HG02623 (cell line): Measurements from ENCODE around the gene MUC7.
A peak's percentile ranks its signal among the peaks of the same experiment; 100 is the strongest.
"Not testable (repeated sequence)": the region's sequence is repeated elsewhere in the genome, so short reads cannot be mapped to it uniquely, and the experiment has no call there.

Experiments used
- ATAC-seq: cut with Tn5 transposase; IDR thresholded peaks from one replicate; pipeline ENCODE4 v1.9.1; 2021; ENCODE audit warnings: moderate library complexity; ENCODE audit not compliant: unreplicated experiment

Gene MUC7

DNA sequence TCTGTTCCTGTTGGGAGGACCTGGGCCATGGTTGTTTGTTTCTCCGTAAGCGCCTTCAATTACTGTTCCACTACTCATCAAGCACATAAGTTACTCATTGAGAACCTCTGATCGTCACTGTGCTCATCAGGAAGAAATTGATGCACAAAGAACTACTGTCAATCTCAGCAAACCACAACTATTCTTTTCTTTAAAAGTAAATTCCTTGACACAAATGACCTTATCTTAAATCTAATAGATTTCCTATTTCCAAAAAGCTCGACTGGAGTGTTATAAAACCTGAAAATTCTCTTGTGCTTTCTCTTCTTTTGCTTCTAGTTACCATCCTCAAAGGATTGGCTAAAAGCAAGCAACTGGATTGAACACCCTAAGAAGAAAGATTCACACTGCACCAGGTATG, at the start of gene MUC7:
TSS of gene MUC7 (plus strand) at position 301 of the 400 bp plus-strand sequence. CDS start 1,825 bp downstream, outside the sequence.
- no peak for ATAC-seq

DNA sequence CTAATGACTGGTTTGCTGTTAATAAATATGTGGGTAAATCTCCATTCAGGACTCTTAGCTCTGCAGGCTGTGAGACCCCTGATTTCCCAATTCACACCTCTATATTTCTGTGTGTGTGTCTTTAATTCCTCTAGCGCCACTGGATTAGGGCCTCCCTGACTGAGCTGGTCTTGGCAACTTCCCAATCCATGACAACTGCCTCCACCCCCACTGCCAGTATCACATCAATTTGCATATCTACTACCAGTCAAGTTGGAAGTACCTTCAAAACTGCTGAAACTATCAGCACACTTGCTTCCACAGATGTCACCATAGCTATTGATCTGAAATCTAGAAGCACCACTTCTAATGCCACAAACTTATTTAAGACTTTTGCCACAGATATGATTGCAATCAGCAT, 46.7 kb upstream of the MUC7 start:
- ATAC-seq: no peak

DNA sequence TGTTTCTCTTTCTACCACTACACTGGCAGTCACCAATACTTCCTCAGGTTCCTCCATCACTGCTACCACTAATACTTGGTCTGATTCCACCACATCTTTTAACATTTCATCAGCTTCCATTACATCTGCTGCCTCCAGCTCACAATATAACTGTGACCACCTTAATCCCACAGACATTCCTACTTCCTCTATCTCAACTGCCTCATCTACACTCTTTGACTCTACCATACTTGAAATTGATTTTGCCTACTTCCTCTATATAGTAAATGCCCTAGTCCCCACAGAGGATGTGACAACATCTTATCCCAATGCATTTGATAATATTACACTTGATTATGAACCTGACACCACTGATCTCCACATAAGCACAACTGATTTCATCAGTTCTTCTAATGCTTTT, 45.2 kb upstream of the MUC7 start:
- ATAC-seq: no peak

GRCh38 chr4:70437197-70437596, 34.8 kb upstream of the MUC7 start:
- no peak for ATAC-seq

GRCh38 chr4:70442474-70442873, 29.5 kb upstream of the MUC7 start:
- no peak for ATAC-seq

DNA sequence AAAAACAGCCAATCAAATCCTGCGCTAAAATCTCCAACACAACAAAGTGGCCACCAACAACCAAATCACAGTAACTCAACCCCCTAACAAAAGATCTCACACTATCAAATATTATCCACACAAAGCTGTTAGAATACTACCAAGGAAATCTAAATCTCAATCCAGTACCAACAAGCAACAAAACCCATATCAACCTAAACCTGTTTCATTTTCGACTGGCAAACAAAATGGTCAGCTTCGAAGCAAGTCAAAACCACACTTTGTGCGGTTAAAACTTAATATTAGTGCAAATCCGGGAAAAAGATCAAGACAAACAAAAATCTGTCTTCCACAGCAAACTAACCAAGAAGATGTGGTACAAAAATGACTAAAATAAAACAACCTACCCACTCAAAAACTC, 28.7 kb upstream of the MUC7 start:
- ATAC-seq: no peak

DNA sequence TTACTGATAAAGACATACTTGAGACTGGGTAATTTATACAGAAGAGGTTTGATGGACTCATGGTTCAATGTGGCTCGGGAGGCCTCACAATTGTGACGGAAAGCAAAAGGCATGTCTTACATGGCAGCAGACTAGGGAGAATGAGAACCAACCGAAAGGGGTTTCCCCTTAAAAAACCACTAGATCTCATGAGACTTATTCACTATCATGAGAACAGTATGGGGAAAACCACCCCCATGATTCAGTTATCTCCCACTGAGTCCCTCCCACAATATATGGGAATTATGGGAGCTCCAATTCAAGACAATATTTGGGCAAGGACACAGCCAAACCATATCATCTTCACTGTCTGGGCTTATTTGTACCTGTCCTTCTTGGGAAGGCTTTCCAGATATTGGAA, 22.8 kb upstream of the MUC7 start:
- ATAC-seq: peak; percentile 41

DNA sequence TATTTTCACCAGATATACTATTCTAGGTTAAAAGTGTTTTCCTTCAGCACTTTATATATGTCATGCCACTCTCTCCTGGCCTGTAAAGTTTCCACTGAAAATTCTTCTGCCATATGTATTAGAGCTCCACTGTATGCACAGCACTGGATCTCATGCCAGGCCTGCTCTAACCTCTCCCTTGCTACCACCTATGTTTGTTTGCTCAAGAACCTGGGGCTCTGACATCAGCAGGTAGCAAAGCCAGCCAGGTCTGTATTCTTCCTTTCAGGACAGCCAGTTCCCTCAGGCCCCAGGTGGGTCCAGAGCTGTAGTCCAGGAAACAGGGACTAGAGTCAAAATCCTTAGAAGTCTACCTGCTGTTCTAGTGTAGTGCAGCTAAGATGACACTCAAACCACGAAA, 19.1 kb upstream of the MUC7 start:
- ATAC-seq: no peak

GRCh38 chr4:70463335-70463734, 8.7 kb upstream of the MUC7 start:
- ATAC-seq: no peak

GRCh38 chr4:70473679-70474078, 1.7 kb downstream of the MUC7 start:
- ATAC-seq: no peak

GRCh38 chr4:70488748-70489147, 16.8 kb downstream of the MUC7 start:
- ATAC-seq: no peak

DNA sequence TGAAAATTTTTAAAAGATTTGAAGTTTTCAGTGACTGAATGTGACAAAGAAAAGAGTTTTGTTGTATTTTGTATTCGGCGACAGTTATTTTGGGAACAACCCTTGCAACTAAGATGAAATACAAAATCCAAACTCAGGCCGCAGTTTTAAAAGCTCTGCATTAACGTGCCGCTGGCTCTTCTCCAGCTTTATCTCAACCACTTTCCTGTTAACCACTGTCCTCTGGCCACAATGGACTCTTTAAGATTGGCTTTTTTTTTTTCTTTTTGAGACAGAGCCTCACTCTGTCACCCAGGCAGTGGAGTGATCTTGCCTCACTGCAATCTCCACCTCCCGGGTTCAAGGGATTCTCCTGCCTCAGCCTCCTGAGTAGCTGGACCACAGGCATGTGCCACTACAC, 24.2 kb downstream of the MUC7 start:
- ATAC-seq: no peak

GRCh38 chr4:70501838-70502237, 29.8 kb downstream of the MUC7 start:
- not testable (repeated sequence) for ATAC-seq

DNA sequence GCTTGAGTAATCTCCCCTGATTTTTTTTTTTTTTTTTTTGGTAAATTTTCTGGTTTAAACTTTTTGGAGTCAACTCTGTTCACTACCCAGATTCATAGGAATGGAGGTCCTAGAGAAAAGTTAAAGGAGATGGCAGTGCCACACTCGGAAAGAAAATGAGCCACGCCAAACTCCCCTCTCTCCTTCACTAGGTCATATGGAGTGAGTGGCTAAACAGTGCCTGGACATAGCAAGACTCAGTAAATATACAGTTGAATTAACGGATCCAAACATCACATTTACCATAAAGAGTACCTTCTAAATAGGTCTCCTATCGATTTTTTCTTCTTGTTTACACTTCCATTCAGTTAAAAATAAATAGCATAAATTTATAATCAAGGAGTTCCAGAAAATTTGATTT, 32.7 kb downstream of the MUC7 start:
- ATAC-seq: no peak

GRCh38 chr4:70505151-70505748, 33.3 kb downstream of the MUC7 start:
- ATAC-seq: peak; percentile 97

GRCh38 chr4:70508801-70509200, 36.8 kb downstream of the MUC7 start:
- no peak for ATAC-seq

DNA sequence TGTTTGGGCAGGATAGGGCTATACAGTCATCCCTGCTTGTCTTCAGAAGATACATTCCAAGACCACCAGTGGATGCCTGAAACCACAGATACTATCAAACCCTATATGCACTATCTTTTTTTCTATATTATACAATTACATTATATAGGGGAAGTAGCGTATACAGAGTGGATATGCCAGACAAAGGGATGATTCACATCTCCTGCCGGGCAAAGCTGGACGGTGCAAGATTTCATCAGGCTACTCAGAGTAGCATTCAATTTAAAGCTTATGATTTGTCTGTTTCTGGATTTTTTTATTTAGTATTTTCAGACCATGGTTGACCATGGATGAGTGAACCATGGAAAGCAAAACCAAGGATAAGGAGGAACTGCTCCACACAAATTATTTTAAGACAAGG, 39.4 kb downstream of the MUC7 start:
- no peak for ATAC-seq

- ATAC-seq: no peak
Measured at GRCh38 chr4:70515367-70516250, 43.6 kb downstream of the MUC7 start.

DNA sequence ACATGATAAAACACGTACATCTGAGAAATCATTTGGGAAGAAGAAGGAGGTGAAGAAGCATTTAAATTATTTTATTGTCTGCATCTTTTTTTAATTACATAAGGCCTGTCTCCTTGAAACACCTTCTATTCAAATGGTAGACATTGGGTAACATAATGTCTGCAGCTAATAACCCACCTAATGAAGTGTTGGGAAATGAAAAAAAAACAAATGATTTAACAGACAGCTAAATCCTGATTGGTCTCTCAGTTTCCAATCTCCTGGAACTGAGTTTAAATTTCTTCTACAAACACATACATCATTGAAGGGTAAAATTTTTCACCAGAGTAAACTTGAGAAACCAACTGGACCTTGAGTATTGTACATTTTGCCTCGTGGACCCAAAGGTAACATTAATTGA, 46.3 kb downstream of the MUC7 start, which contains the start of gene AMTN:
TSS of gene AMTN (plus strand) at position 301 of the 400 bp plus-strand sequence. CDS start 209 bp downstream, outside the sequence.
- ATAC-seq: no peak

- ATAC-seq: no peak
Measured at GRCh38 chr4:70518716-70519115, 46.7 kb downstream of the MUC7 start.

DNA sequence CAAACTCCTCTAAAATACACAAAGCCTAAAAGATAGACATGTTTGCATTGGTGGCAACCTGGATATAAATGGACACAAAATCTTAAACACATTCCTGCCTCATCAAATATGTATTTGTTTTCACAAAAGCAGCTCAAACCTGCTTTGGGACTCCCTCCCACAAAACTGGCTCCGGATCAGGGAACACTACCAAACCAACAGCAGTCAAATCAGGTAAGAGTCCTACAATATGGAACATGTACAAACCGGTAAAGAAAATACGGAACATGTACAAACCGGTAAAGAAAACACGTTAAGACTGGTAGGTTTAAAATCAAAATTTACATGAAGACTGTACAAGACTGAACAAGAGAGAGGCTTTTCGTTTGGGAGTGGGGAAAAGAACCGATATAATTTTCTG, 50.6 kb downstream of the MUC7 start:
- no peak for ATAC-seq

DNA sequence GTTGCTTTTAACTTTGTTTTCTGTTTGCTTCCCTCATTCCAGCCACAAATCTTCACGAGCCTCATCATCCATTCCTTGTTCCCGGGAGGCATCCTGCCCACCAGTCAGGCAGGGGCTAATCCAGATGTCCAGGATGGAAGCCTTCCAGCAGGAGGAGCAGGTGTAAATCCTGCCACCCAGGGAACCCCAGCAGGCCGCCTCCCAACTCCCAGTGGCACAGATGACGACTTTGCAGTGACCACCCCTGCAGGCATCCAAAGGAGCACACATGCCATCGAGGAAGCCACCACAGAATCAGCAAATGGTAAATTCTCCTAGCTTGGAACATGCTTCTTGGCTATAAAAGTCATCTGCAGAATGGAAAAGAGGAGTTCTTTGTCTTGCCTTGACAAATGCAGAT, 59.0 kb downstream of the MUC7 start:
- no peak for ATAC-seq
